ENCODE data around the gene ALDH9A1. TPM values are rescaled to one million over a fixed set of nuclear protein-coding genes. Genes with fewer than 3 reads are reported as not detected.

The ALDH9A1 gene
- total and polyA plus RNA-seq, 2 experiments from 2014 or later: 54.0 to 81.5 TPM

GRCh38 chr1:165697491-165697880 lies 876 bp downstream of the ALDH9A1 start:
- no peaks in the 10 kb centered on the region for H3K9me3 ChIP-seq (ENCODE audit: low read depth)
- no peak overlapping the region for H3K27ac ChIP-seq
- no peak for TF ChIP-seq CTCF (IDR thresholded peaks at IDR 0.05; ENCODE audit: low read depth, low read length)
- peaks cover 9% of the 10 kb centered on the region for H3K27me3 ChIP-seq
- H3K4me3 ChIP-seq: peak overlapping the region; percentile 71
- peaks cover 3% of the 10 kb centered on the region for H3K4me1 ChIP-seq (ENCODE audit: low read depth)
- DNase-seq (ENCODE audit: low read depth in 1 of 2, low spot score in 1 of 2): no peak
- no peaks in the 10 kb centered on the region for H3K36me3 ChIP-seq

GRCh38 chr1:165696625-165697100 lies 1.7 kb downstream of the ALDH9A1 start:
- TF ChIP-seq CTCF (IDR thresholded peaks at IDR 0.05; ENCODE audit: low read depth, low read length): no peak
- Histone ChIP-seq H3K27ac (no peak overlapping the region), H3K4me1 (ENCODE audit: low read depth) (peaks cover 3% of the 10 kb centered on the region), H3K36me3 (no peaks in the 10 kb centered on the region), H3K4me3 (no peak overlapping the region), H3K9me3 (ENCODE audit: low read depth) (no peaks in the 10 kb centered on the region), H3K27me3 (peaks cover 9% of the 10 kb centered on the region)
- DNase-seq (ENCODE audit: low read depth in 1 of 2, low spot score in 1 of 2): peak in 1 of 2 donors; percentile 97

- no peak for DNase-seq (ENCODE audit: low read depth in 1 of 2, low spot score in 1 of 2)
- TF ChIP-seq CTCF (IDR thresholded peaks at IDR 0.05; ENCODE audit: low read depth, low read length): no peak
- no peak overlapping the region for H3K27ac ChIP-seq
Observed at GRCh38 chr1:165695031-165695430, 3.3 kb downstream of the ALDH9A1 start.

GRCh38 chr1:165688046-165688445 lies 10.3 kb downstream of the ALDH9A1 start:
- Histone ChIP-seq H3K9me3 (ENCODE audit: low read depth) (no peaks in the 10 kb centered on the region), H3K27ac (no peak overlapping the region), H3K4me1 (ENCODE audit: low read depth) (no peaks in the 10 kb centered on the region), H3K27me3 (no peaks in the 10 kb centered on the region), H3K36me3 (no peaks in the 10 kb centered on the region), H3K4me3 (no peak overlapping the region)
- TF ChIP-seq CTCF (IDR thresholded peaks at IDR 0.05; ENCODE audit: low read depth, low read length): no peak
- DNase-seq (ENCODE audit: low read depth in 1 of 2, low spot score in 1 of 2): no peak

More at GRCh38 chr1:165695031-165695430, 3.3 kb downstream of the ALDH9A1 start:
- H3K27me3 ChIP-seq: no peaks in the 10 kb centered on the region
- H3K4me1 ChIP-seq (ENCODE audit: low read depth): peaks cover 3% of the 10 kb centered on the region
- H3K9me3 ChIP-seq (ENCODE audit: low read depth): no peaks in the 10 kb centered on the region
- H3K36me3 ChIP-seq: no peaks in the 10 kb centered on the region
- no peak overlapping the region for H3K4me3 ChIP-seq

DNA sequence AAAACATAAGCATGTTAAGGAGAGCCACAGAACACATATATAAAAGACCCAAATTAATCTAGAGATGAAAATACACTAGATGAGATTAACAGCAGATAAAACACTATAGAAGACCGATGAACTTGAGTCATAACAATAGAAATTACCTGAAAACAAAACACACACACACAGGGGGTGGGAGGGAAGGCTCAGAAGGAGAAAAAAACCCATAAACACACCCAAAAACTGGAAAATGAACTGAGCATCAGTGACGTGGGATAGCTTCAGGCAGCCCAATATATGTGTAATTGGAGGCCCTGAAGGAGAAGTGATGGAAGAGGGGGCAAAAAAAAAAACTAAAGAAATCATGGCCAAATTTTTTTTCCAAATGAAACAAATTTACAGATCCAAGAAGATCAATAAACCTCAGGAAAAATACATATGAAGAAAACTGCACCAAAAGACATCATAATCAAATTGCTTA lies 11.4 kb downstream of the ALDH9A1 start:
- Histone ChIP-seq H3K27ac (no peak overlapping the region), H3K36me3 (peaks cover 7% of the 10 kb centered on the region), H3K27me3 (no peaks in the 10 kb centered on the region), H3K9me3 (ENCODE audit: low read depth) (no peaks in the 10 kb centered on the region), H3K4me1 (ENCODE audit: low read depth) (no peaks in the 10 kb centered on the region), H3K4me3 (no peak overlapping the region)
- no peak for TF ChIP-seq CTCF (IDR thresholded peaks at IDR 0.05; ENCODE audit: low read depth, low read length)
- DNase-seq (ENCODE audit: low read depth in 1 of 2, low spot score in 1 of 2): no peak
